ENCODE results near the gene WNT2. TPM values are rescaled to one million over a fixed set of nuclear protein-coding genes. Genes with fewer than 3 reads are reported as not detected.

The WNT2 gene
- total and polyA plus RNA-seq, 2 of the 4 experiments (the other 2 are of a cell fraction): 1.8 to 1.9 TPM

DNA sequence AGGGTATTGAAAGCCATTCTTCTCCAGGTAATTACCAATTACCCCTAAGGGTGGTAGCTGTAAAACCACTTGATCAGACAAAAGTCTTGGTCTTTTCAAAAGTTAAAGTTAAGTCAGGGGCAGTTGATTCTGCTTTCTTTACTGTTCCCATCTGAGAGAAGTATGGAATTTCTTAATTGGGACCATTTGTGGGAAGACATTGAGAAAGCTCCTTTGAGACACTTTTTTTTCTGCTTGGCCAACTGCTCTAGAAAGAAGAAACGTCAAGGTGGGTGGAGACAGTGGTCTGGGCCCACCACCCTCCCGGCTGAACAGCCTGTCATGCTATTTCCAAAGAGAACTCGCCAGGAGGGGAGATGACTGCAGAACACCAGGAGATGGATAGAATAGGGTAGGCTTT, 45.3 kb downstream of the WNT2 start:
- ATAC-seq (ENCODE audit: low read depth): no peak
- Histone ChIP-seq H3K27ac (ENCODE audit: insufficient read depth, low read length) (no peak overlapping the region), H4K20me1 (ENCODE audit: insufficient read depth, low read length) (no peaks in the 10 kb centered on the region), H3K79me1 (ENCODE audit: low read depth in 1 of 2, low read length in 2 of 2) (no peaks in the 10 kb centered on the region), H3K4me3 (ENCODE audit: insufficient read depth, low read depth, low read length) (no peak overlapping the region), H3K4ac (ENCODE audit: low read depth, low read length) (no peak overlapping the region), H3K56ac (ENCODE audit: extremely low read depth, insufficient read depth, low read length) (no peak overlapping the region), H2AK5ac (ENCODE audit: low read depth, low read length) (no peak overlapping the region), H3K27me3 (ENCODE audit: control insufficient read depth, insufficient read depth, low read length) (no peaks in the 10 kb centered on the region), H2BK120ac (ENCODE audit: low read depth, low read length) (no peak overlapping the region), H3K9me3 (ENCODE audit: control insufficient read depth, insufficient read depth, low read length) (no peaks in the 10 kb centered on the region), H3K23ac (ENCODE audit: low read depth, low read length) (no peak overlapping the region), H3K36me3 (ENCODE audit: control insufficient read depth, insufficient read depth, low read length) (no peaks in the 10 kb centered on the region), H2BK15ac (ENCODE audit: low read depth, low read length) (no peak overlapping the region), H4K8ac (ENCODE audit: low read depth in 2 of 2, low read length in 2 of 2) (no peak overlapping the region), H4K91ac (ENCODE audit: insufficient read depth, low read depth, low read length) (no peak overlapping the region), H3K4me1 (ENCODE audit: control insufficient read depth, insufficient read depth, low read length) (peaks cover 7% of the 10 kb centered on the region), H4K5ac (ENCODE audit: low read depth, low read length) (no peak overlapping the region), H3K9ac (ENCODE audit: low read depth, low read length) (no peak overlapping the region), H3K4me2 (ENCODE audit: low read depth, low read length) (no peak overlapping the region), H2BK20ac (ENCODE audit: low read depth, low read length) (no peak overlapping the region), H3K9me1 (ENCODE audit: insufficient read depth, low read length) (peaks cover 12% of the 10 kb centered on the region; the same call in 1 of the 2 replicates), H3K14ac (replicated peaks; ENCODE audit: low read depth, low read length) (no peak overlapping the region), H3K18ac (ENCODE audit: low read depth, low read length) (no peak overlapping the region), H2AFZ (replicated peaks; ENCODE audit: low read length, poor library complexity) (no peak overlapping the region), H2AK9ac (replicated peaks; ENCODE audit: low read depth, low read length, poor library complexity) (no peak overlapping the region), H2BK5ac (ENCODE audit: low read depth, low read length, poor library complexity, severe bottlenecking) (no peak overlapping the region)
- BruUV-seq (replicated peaks): no TSS peak
- POLR2A ChIA-PET (ENCODE audit: unreplicated experiment): no interaction called here
- intact Hi-C loops (cut with micrococcal nuclease) (no loop called here), dilution Hi-C loops (cut with HindIII; ENCODE audit: low sequenced_read_pairs, unreplicated experiment) (no loop called here), in situ Hi-C loops (cut with MboI; ENCODE audit: low sequenced_read_pairs) (no loop called here)
- DNase-seq: no peak
- TF ChIP-seq MXI1 (IDR thresholded peaks at IDR 0.05; ENCODE audit: borderline replicate concordance, low read depth, low read length): no peak
- no peak for TF ChIP-seq SMC3 (IDR thresholded peaks at IDR 0.05; ENCODE audit: low read depth, low read length)
- no peak for TF ChIP-seq RFX5 (IDR thresholded peaks at IDR 0.05; ENCODE audit: low read depth, low read length)
- no peak for TF ChIP-seq CEBPB (IDR thresholded peaks at IDR 0.05; ENCODE audit: low read depth, low read length)
- no peak for TF ChIP-seq NFE2L2 (IDR thresholded peaks at IDR 0.05; ENCODE audit: low read depth, low read length)
- no peak for TF ChIP-seq RCOR1 (IDR thresholded peaks at IDR 0.05; ENCODE audit: insufficient replicate concordance, low read length)
- WGBS, 2 experiments (ENCODE audit: extremely low coverage in 2 of 2, insufficient read length in 1 of 2): no CpG with 5 or more reads among the region's 3 CpGs
- CTCF ChIA-PET: no interaction called here
